HepG2 (cell line): Measurements from ENCODE around the gene ARHGAP15. TPM values are rescaled to one million over a fixed set of nuclear protein-coding genes. Genes with fewer than 3 reads are reported as not detected.

ENCODE experiments used
- ATAC-seq: fragments of 200-7000 bp; cut with Tn5 transposase; 3 replicates; pipeline ENCODE4 v1.9.1; 2020; ENCODE audit warnings: mild to moderate bottlenecking, moderate library complexity
- BruUV-seq: library from RNA; stranded (reverse); fragments of 400-500 nt; replicated peaks from 2 replicates; lab custom pipeline; 2021; lab: Mats Ljungman, UMichigan
- CTCF ChIA-PET: fragments of 300-600 bp; formaldehyde crosslinking; extraction: SDS; loops from one replicate; lab custom pipeline; 2021; ENCODE audit warnings: low total read pairs, inconsistent platforms, low intra/inter-chr PET ratio; lab: Yijun Ruan, JAX
- POLR2A ChIA-PET: fragments of 350-600 bp; sonication (Branson Sonifier 250); formaldehyde crosslinking; loops from one replicate; lab custom pipeline; 2020; ENCODE audit warnings: antibody characterized with exemption, inconsistent platforms; lab: Yijun Ruan, JAX
- DNase-seq: peaks from one replicate; pipeline ENCODE4 v3.0.0-alpha.2; 2015; ENCODE audit warnings: low spot score
- FAIRE-seq: peaks from 3 replicates; lab custom pipeline; 2011; peaks lifted over from hg19 to GRCh38; lab: Jason Lieb, UNC
- H2AFZ ChIP-seq: one replicate; pipeline ENCODE4 v1.6.1; 2011; ENCODE audit warnings: low read length, inconsistent platforms
- H3K27ac ChIP-seq: fragments of 300-600 bp; 3 replicates; pipeline ENCODE4 v1.8.0; 2011; ENCODE audit warnings: mixed run types, mild to moderate bottlenecking, mixed read lengths, low read length, inconsistent platforms; ENCODE audit not compliant: insufficient read depth; ENCODE audit errors: extremely low read length
- H3K27me3 ChIP-seq, 2 experiments: fragments of 200-600 bp in 1 of 2; 2 replicates in 1 of 2; 3 replicates in 1 of 2; pipeline versions ENCODE4 v1.6.0 to v1.8.0; 2011; ENCODE audit warnings: low read length in 2 of 2, mild to moderate bottlenecking in 2 of 2, moderate library complexity in 2 of 2, inconsistent platforms in 1 of 2; ENCODE audit not compliant: insufficient read depth in 2 of 2, control insufficient read depth in 1 of 2
- H3K36me3 ChIP-seq, 2 experiments: fragments of 200-600 bp in 1 of 2; replicated peaks in 1 of 2; 2 replicates in 1 of 2; 3 replicates in 1 of 2; pipeline versions ENCODE4 v1.5.1 to v1.8.0; 2011; ENCODE audit warnings: low read length in 2 of 2, inconsistent platforms in 1 of 2; ENCODE audit not compliant: insufficient read depth in 2 of 2, control insufficient read depth in 1 of 2
- H3K4me1 ChIP-seq: 2 replicates; pipeline ENCODE4 v1.5.1; 2012; ENCODE audit warnings: low read length, inconsistent platforms; ENCODE audit not compliant: insufficient read depth
- H3K4me2 ChIP-seq: 2 replicates; pipeline ENCODE4 v1.6.0; 2011; ENCODE audit warnings: low read depth, low read length, inconsistent platforms
- H3K4me3 ChIP-seq, 3 experiments: fragments of 200-600 bp in 1 of 3; sonication (generic), shearing (Covaris generic) in 1 of 3; replicated peaks in 1 of 3; 2 replicates each; pipeline ENCODE4 v1.5.1; 2011 to 2016; ENCODE audit warnings: low read length in 3 of 3, inconsistent platforms in 2 of 3, low read depth in 2 of 3, mild to moderate bottlenecking in 2 of 3, control low read depth in 1 of 3, mixed read lengths in 1 of 3; ENCODE audit not compliant: insufficient read depth in 1 of 3
- H3K79me2 ChIP-seq: one replicate; pipeline ENCODE4 v1.6.1; 2011; ENCODE audit warnings: low read length, inconsistent platforms; ENCODE audit not compliant: insufficient read depth
- H3K9ac ChIP-seq: 2 replicates; pipeline ENCODE4 v1.6.0; 2011; ENCODE audit warnings: mild to moderate bottlenecking, low read depth, low read length, inconsistent platforms; ENCODE audit not compliant: insufficient read depth
- H3K9me3 ChIP-seq: 2 replicates; pipeline ENCODE4 v1.5.1; 2012; ENCODE audit warnings: mild to moderate bottlenecking, low read length
- H4K20me1 ChIP-seq: 2 replicates; pipeline ENCODE4 v1.6.0; 2011; ENCODE audit warnings: inconsistent platforms, mild to moderate bottlenecking, low read length, moderate library complexity; ENCODE audit not compliant: insufficient read depth
- BORCS8-MEF2B ChIP-seq: sonication (generic); formaldehyde crosslinking; IDR thresholded peaks from 2 replicates; pipeline ENCODE4 v1.8.0; 2022; ENCODE audit warnings: mild to moderate bottlenecking, missing genetic modification reagents
- NPAS2 ChIP-seq: sonication (generic); formaldehyde crosslinking; IDR thresholded peaks from 2 replicates; pipeline ENCODE4 v1.8.0; 2022; ENCODE audit warnings: mild to moderate bottlenecking, missing genetic modification reagents, borderline replicate concordance
- U2AF2 ChIP-seq: fragments of 200-400 bp; formaldehyde crosslinking; IDR thresholded peaks from 2 replicates; pipeline ENCODE4 v1.6.1; 2017; ENCODE audit warnings: low read depth, mild to moderate bottlenecking, low read length
- ZFP1 ChIP-seq: IDR thresholded peaks from 2 replicates; pipeline ENCODE4 v1.6.1; 2016
- ZNF10 ChIP-seq: sonication (generic); formaldehyde crosslinking; IDR thresholded peaks from 2 replicates; pipeline ENCODE4 v1.4.0; 2020; ENCODE audit warnings: mild to moderate bottlenecking, low read depth, missing genetic modification reagents, borderline replicate concordance
- ZNF296 ChIP-seq: sonication (generic); formaldehyde crosslinking; conservative IDR thresholded peaks from 2 replicates; pipeline ENCODE4 v1.5.0; 2020; ENCODE audit warnings: mild to moderate bottlenecking, missing genetic modification reagents
- ZNF33A ChIP-seq: sonication (generic); formaldehyde crosslinking; IDR thresholded peaks from 2 replicates; pipeline ENCODE4 v1.5.1; 2020; ENCODE audit warnings: missing genetic modification reagents, mild to moderate bottlenecking, moderate library complexity, borderline replicate concordance
- ZNF710 ChIP-seq: sonication (generic); formaldehyde crosslinking; IDR thresholded peaks from 2 replicates; pipeline ENCODE4 v1.5.0; 2020; ENCODE audit warnings: mild to moderate bottlenecking, missing genetic modification reagents, borderline replicate concordance
- ZSCAN25 ChIP-seq: sonication (generic); formaldehyde crosslinking; IDR thresholded peaks from 2 replicates; pipeline ENCODE4 v1.8.0; 2022; ENCODE audit warnings: mild to moderate bottlenecking, missing genetic modification reagents
- ZXDC ChIP-seq: sonication (generic); formaldehyde crosslinking; IDR thresholded peaks from 2 replicates; pipeline ENCODE4 v1.5.0; 2020; ENCODE audit warnings: mild to moderate bottlenecking, missing genetic modification reagents
- WGBS: methylation state at CpG from one replicate; pipeline ENCODE4 v1.1.6; 2017; ENCODE audit warnings: low lambda C conversion rate; 5-methylcytosine and 5-hydroxymethylcytosine counted together
- in situ Hi-C: cut with HindIII; loops from 2 replicates; pipeline ENCODE4 v1.10.0; 2017; ENCODE audit warnings: low pct_unique_long_range_greater_than_20kb; ENCODE audit not compliant: extremely low pct_ligation_motif_present
- intact Hi-C: fragments of 100-400 bp; cut with micrococcal nuclease; formaldehyde crosslinking; loops from one replicate; pipeline ENCODE4 v1.10.0; 2022; ENCODE audit not compliant: unreplicated experiment
- polyA plus RNA-seq, 8 experiments: library from polyadenylated mRNA; depleted of rRNA in 3 of 8; stranded (reverse) in 7 of 8; unstranded in 1 of 8; fragments of >200 nt; fragmentation: Illumina TruSeq in 4 of 8; extraction: Trizol in 4 of 8; gene quantifications; 2 replicates each; pipeline versions ENCODE4 v1.2.1 to v1.2.3, GENCODE V29; 2011 to 2016; ENCODE audit warnings: low read depth in 4 of 8, missing spikeins in 1 of 8, mixed read lengths in 1 of 8; ENCODE audit not compliant: insufficient read depth in 1 of 8
- total RNA-seq, 5 experiments: library from RNA; depleted of rRNA; stranded (reverse); fragments of >200 nt; fragmentation: Illumina TruSeq; extraction: Trizol; gene quantifications; 2 replicates each; pipeline ENCODE4 v1.2.3, GENCODE V29; 2016; ENCODE audit warnings: low read depth in 1 of 5

Gene ARHGAP15
- total and polyA plus RNA-seq, 2 of the 13 experiments (the other 11 are each of a cell fraction or from before 2014, with no cell fraction given): 0.04 TPM; not detected in 1

GRCh38 chr2:143356736-143357446, 227.7 kb downstream of the ARHGAP15 start (continued):
- TF ChIP-seq ZNF710 (no peak), BORCS8-MEF2B (no peak), ZNF33A (CRISPR knock-in tag) (no peak)

- FAIRE-seq: no peak
- no peak overlapping the region for H3K27ac ChIP-seq
- no peaks in the 10 kb centered on the region for H4K20me1 ChIP-seq
- no peak overlapping the region for H3K9ac ChIP-seq
- no peak overlapping the region for H3K4me2 ChIP-seq
- in situ Hi-C loops (no loop called here), intact Hi-C loops (no loop called here)
- no peaks in the 10 kb centered on the region for H3K9me3 ChIP-seq
- TF ChIP-seq NPAS2 (CRISPR knock-in tag) (no peak), ZXDC (CRISPR knock-in tag) (no peak), ZSCAN25 (CRISPR knock-in tag) (no peak), U2AF2 (no peak), ZFP1 (CRISPR knock-in tag) (no peak), ZNF10 (CRISPR knock-in tag) (no peak), ZNF296 (CRISPR knock-in tag) (no peak)
- H2AFZ ChIP-seq: no peak overlapping the region
- POLR2A ChIA-PET: no interaction called here
- no peaks in the 10 kb centered on the region for H3K27me3 ChIP-seq
- CTCF ChIA-PET: no interaction called here
- H3K36me3 ChIP-seq: no peaks in the 10 kb centered on the region
- 10% methylated on average over 2 of the region's 2 CpGs for WGBS
- H3K4me1 ChIP-seq: no peaks in the 10 kb centered on the region
- no peak for ATAC-seq
- H3K4me3 ChIP-seq: no peak overlapping the region
- no peaks in the 10 kb centered on the region for H3K79me2 ChIP-seq
- no TSS peak for BruUV-seq
- no peak for DNase-seq
Observed at GRCh38 chr2:143357966-143358365, 228.7 kb downstream of the ARHGAP15 start.
